NCI-H82 treated with DMSO at 0.1 percent for 48 hours (cell line): ENCODE results near the gene AFDN.

Experiments
- DNase-seq: peaks from one replicate; lab custom pipeline; 2025; ENCODE audit not compliant: unreplicated experiment; lab: John Stamatoyannopoulos, UW

AFDN gene

GRCh38 chr6:167918548-167919278, 92.0 kb downstream of the AFDN start:
- no peak for DNase-seq

- DNase-seq = no peak
Observed at GRCh38 chr6:167919349-167919748, 92.6 kb downstream of the AFDN start.

GRCh38 chr6:167920165-167920564, 93.5 kb downstream of the AFDN start:
- DNase-seq = no peak

DNA sequence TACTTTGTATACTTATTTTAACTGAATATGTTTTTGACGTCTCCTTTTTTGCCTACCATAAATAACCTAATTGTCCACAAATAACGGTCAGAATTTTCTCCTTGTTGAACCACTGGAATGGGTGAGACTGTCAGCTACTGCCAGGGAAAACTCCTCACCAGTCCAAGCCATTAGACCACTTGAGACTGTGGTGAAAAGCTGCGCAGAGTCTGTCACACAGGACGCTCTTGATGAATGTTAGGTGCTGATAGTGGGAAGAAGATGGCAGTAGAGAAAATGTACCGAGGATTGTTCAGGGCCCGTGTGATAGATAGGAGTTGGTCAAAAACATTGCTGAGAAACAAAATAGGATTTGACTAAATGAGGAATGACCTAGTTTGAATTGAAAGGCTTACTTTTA, 95.1 kb downstream of the AFDN start:
- no peak for DNase-seq

DNA sequence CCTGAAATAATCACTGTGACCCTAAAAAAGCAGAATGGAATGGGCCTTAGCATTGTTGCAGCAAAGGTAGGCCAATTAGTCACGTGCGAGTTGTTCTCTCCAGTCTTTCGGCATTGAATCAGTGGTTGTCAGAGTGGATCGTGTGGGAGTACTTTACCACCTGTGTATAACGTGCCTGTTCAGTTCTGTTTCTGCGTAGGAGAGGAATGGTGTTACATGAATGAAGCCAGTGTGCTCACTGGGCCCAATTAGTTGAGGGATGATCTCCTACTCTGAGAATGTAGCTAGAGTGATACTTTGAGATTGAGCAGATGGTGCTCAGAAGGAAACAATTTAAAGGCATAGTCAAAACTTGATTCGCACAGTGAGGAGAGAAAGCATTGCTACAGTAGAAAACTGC, 98.3 kb downstream of the AFDN start:
- no peak for DNase-seq

GRCh38 chr6:167927246-167927645, 100.5 kb downstream of the AFDN start:
- no peak for DNase-seq

DNA sequence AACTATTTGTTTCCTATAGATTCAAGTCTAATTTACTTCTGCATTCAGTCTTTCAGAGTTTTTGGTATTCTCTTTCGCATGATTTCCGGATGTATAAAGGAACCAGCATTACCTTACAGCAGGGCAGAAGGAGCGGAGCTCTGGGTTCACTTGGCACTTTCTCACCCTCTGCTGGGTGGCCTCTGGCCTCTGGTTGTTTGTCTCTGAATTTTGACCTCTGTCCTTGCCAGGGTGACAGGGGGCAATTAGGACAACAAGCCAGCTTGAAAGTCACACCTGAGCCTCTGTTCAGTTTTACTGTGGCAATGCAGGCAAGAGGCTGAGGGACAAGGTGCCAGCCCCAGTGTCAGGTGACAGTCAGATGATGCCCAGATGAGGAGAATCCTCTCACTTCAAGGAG, 101.4 kb downstream of the AFDN start:
- DNase-seq = no peak

GRCh38 chr6:167930295-167930694, 103.6 kb downstream of the AFDN start:
- DNase-seq = no peak

GRCh38 chr6:167932468-167933276, 106.0 kb downstream of the AFDN start:
- DNase-seq = no peak

- DNase-seq = no peak
Observed at GRCh38 chr6:167933290-167933689, 106.6 kb downstream of the AFDN start.

- DNase-seq = no peak
Observed at GRCh38 chr6:167933847-167934246, 107.1 kb downstream of the AFDN start.

DNA sequence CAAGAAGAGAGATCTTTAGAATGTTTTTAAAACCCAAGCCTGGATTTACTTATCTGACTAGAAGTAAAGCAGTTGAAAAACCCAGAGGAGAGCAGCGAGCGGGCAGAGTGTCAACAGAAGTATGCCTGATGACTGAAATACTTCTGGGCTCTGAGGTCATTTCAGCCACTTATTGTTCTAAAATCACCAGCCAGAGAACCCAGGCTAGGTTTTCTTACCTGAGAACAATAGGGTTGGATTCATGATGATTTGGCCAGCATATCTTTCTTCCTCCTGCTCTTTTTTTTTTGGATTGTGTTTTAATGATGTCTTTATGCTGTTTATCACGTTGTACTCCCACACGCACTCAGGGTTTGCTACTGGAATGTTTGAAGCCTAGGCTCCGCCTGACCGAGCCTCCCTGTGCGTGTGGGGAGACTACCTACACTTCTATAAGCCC, 107.7 kb downstream of the AFDN start:
- DNase-seq = no peak

GRCh38 chr6:167936051-167936450, 109.3 kb downstream of the AFDN start:
- no peak for DNase-seq

GRCh38 chr6:167937301-167937700, 110.6 kb downstream of the AFDN start:
- DNase-seq = no peak

DNA sequence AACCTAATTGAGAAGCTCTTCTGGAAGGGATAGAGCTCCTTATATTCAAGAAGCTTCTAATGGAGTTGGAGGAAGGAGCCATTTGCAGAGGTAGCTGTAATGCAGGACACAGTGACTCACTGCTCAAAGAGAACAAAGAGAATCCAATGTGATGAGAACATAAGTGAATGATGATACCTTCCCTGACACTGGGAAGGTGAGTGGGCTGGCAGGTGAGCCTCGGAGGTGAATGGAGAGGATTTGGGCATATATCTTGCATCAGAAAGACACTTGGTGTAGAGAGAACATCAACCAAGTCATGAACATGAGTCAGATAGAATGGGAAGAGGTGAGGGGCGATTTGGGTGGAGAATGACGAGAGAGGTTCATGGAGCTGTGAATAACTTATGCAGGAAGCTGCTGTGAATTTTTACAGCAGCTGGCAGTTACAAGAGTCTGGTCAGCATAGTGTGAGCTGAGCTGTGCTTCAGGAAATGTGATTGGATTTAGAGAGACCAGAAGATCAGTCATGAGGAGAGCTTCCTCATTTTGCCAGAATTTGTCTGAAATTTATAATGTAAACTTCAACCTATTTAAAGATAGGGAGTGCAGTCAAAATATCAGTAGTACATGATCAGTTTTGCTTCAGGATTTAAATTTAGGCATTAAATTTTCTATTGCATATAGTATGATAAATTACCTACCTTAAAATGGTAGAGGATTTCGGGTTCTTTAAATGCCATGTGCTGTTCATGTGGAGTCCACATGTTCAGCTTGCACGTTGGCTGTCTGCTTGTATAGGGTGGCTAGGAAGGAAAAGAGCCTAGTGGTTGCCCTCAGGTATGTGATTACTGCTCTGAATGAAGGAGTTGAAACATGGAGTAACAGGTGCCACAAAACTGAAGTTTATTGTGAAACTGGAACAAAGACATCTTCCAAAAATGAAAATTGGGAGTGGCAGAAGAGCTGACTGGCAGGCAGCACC, 111.5 kb downstream of the AFDN start:
- DNase-seq = no peak

DNA sequence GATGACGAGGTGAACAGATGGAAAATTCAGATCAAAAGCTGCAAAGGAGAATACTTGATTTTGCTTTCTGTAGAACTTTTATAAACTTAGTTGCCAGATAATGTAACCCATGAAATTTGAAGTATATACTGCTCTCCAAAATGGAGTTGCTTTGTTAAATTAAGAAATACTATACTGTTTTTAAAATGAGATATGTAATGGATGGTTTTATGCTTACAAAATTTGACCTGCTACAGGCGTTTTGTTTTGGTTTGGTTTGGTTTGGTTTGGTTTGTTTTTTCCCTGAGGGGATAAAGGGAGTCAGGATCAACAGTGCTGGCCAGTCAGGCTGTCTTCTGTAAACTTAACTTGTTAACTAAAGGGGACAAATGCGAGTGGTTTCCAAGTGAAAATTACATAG, 115.1 kb downstream of the AFDN start:
- no peak for DNase-seq

DNA sequence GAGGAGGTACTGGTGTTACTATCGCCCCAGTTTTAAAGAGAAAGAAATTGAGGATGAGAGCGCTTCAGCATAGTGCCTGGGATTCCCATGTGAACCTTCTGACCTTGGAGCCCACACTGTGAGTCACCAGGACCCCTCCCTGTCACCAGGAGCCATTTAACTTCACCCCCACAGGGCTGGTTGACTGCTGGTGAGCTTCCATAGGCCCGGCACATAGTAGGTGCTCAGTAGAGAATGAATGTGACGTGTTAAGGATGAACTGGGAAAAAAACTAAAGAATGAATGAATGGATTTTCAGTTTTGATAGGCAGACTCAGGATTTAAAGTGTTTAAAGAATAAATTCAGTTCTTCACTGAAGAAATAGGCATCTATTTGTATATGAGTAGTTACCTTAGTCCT, 117.4 kb downstream of the AFDN start:
- DNase-seq = no peak

DNA sequence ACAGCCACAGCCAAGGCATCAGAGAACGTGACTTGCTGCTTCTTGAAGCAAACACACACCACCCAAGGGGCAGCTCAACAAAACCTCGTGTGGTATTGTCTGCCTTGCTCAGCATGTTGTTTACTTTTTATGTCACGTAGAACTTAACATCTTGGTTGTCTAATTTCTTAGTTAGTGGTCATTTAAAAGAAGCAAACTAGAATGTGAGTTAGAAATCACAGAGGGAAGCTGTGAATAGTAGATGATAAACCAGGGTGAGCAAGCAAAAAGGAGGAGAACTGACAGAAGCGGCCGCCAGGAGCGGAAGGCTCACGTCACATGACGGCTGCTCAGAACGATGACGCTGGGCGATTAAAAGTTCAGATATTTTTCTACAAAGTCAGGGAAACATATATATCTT, 119.3 kb downstream of the AFDN start:
- no peak for DNase-seq

DNA sequence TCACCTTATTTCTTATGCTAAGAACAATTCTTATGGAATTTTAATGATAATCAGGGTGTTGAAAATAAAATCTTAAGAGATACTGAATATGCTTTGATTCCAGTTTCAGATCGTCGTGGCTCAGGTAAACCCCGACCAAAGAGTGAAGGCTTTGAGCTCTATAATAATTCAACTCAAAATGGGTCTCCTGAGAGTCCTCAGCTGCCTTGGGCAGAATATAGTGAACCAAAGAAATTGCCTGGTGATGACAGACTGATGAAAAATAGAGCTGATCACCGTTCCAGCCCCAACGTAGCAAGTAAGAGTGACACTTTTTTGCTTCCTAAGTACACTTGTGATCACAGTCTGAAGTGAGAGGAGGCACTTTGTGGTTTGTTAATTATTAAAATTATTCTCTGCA, 119.9 kb downstream of the AFDN start:
- DNase-seq = no peak

GRCh38 chr6:167947716-167948115, 121.0 kb downstream of the AFDN start:
- no peak for DNase-seq

DNA sequence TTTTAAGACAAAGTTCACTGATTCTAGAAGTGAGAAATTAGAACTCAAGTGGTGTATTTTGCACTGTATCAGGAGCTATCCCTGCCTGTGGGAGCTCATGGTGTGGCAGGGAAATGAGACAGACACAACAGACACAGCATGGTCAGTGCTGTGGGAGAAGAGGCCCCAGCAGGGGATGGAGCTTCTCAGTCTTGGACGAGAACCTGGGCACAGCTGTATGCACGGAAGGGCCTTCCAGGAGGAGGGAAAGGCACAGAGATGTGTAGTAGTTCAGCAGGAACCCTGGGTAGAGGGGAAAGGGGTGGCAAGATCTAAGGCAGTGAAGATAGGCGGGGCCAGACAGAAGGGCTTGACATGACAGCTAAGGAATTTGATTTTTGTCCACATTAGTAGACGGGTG, 122.0 kb downstream of the AFDN start:
- DNase-seq = no peak
